Breast epithelium (tissue), 3 donors: ENCODE results near the gene NUMA1.

Source experiments
- POLR2AphosphoS5 ChIP-seq, 3 donors: sonication (generic); formaldehyde crosslinking; IDR thresholded peaks; one replicate each; pipeline ENCODE4 v1.6.1; 2017; ENCODE audit warnings: antibody characterized with exemption in 3 of 3
- TF ChIP-seq, protein P1 (sequence below), 3 donors: fragments of 450-650 bp; IDR thresholded peaks; one replicate each; pipeline ENCODE4 v1.5.1; 2016 to 2017; ENCODE audit warnings: antibody characterized with exemption in 3 of 3, mild to moderate bottlenecking in 3 of 3, moderate library complexity in 3 of 3

DNA sequence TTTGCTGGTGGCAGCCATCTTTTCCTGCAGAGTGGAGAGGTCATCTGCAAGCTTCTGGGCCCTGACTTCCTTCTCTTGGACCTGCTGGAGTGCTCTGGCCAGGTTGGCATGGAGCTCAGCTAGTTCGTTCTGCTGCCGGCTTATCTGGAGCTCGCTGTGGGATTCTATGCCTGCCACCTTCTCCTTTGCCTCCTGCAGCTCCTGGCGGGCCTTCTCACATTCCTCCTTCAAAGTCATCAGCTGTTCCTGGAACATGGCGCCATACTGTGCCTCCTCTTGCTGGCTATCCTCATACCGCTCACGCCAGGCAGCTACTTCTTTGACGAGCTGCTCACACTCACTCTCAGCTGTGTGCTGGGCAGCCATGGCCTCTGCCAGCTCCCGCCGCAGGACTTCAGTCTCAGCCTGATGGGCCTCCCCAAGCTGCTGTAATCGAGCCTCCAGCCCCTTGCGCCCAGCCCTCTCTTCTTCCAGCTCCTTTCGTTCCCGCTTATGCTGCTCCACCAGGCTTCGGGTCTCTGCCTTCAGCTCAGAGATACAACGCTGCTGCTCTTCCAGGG lies 65.5 kb downstream of the NUMA1 start:
- TF ChIP-seq, protein P1, sequence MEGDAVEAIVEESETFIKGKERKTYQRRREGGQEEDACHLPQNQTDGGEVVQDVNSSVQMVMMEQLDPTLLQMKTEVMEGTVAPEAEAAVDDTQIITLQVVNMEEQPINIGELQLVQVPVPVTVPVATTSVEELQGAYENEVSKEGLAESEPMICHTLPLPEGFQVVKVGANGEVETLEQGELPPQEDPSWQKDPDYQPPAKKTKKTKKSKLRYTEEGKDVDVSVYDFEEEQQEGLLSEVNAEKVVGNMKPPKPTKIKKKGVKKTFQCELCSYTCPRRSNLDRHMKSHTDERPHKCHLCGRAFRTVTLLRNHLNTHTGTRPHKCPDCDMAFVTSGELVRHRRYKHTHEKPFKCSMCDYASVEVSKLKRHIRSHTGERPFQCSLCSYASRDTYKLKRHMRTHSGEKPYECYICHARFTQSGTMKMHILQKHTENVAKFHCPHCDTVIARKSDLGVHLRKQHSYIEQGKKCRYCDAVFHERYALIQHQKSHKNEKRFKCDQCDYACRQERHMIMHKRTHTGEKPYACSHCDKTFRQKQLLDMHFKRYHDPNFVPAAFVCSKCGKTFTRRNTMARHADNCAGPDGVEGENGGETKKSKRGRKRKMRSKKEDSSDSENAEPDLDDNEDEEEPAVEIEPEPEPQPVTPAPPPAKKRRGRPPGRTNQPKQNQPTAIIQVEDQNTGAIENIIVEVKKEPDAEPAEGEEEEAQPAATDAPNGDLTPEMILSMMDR (IDR thresholded peaks at IDR 0.05): no peak
- TF ChIP-seq POLR2AphosphoS5 (IDR thresholded peaks at IDR 0.05): no peak
